AG09309 (cell line): Measurements from ENCODE around the gene CELSR1.

ENCODE experiments used
- DNase-seq: peaks from one replicate; pipeline ENCODE4 v3.0.0-alpha.2; 2010; ENCODE audit warnings: low read depth
- H3K4me3 ChIP-seq: 2 replicates; pipeline ENCODE4 v1.5.1; 2011; ENCODE audit warnings: mild to moderate bottlenecking, low read depth, low read length, moderate library complexity; ENCODE audit not compliant: control insufficient read depth
- CTCF ChIP-seq: IDR thresholded peaks from 2 replicates; pipeline ENCODE4 v1.5.1; 2011; ENCODE audit warnings: mild to moderate bottlenecking, low read depth, low read length, inconsistent platforms; ENCODE audit not compliant: insufficient read depth, control insufficient read depth; ENCODE audit errors: missing control alignments

CELSR1 gene

GRCh38 chr22:46574438-46574992, 37.1 kb upstream of the CELSR1 start:
- no peak for TF ChIP-seq CTCF
- no peak overlapping the region for H3K4me3 ChIP-seq

GRCh38 chr22:46573781-46574437, 36.5 kb upstream of the CELSR1 start:
- no peak for TF ChIP-seq CTCF
- DNase-seq = no peak
- H3K4me3 ChIP-seq = no peak overlapping the region

More at GRCh38 chr22:46574438-46574992, 37.1 kb upstream of the CELSR1 start:
- DNase-seq = no peak

GRCh38 chr22:46572911-46573780, 35.7 kb upstream of the CELSR1 start:
- no peak overlapping the region for H3K4me3 ChIP-seq
- no peak for DNase-seq
- TF ChIP-seq CTCF = no peak

- H3K4me3 ChIP-seq = no peak overlapping the region
- no peak for TF ChIP-seq CTCF
- no peak for DNase-seq
These were observed 34.3 kb upstream of the CELSR1 start for GRCh38 chr22:46571642-46572250.

- no peak for DNase-seq
- TF ChIP-seq CTCF = no peak
- H3K4me3 ChIP-seq = no peak overlapping the region
These were observed 32.7 kb upstream of the CELSR1 start for GRCh38 chr22:46569848-46570695.
